NCI-H524 (cell line): ENCODE results near the gene BMP6.
"Not testable (repeated sequence)": the region's sequence is repeated elsewhere in the genome, so short reads cannot be mapped to it uniquely, and the experiment has no call there.

Experiments
- DNase-seq, 2 experiments: peaks; one replicate each; lab custom pipeline; 2025; lab: John Stamatoyannopoulos, UW

The BMP6 gene

DNA sequence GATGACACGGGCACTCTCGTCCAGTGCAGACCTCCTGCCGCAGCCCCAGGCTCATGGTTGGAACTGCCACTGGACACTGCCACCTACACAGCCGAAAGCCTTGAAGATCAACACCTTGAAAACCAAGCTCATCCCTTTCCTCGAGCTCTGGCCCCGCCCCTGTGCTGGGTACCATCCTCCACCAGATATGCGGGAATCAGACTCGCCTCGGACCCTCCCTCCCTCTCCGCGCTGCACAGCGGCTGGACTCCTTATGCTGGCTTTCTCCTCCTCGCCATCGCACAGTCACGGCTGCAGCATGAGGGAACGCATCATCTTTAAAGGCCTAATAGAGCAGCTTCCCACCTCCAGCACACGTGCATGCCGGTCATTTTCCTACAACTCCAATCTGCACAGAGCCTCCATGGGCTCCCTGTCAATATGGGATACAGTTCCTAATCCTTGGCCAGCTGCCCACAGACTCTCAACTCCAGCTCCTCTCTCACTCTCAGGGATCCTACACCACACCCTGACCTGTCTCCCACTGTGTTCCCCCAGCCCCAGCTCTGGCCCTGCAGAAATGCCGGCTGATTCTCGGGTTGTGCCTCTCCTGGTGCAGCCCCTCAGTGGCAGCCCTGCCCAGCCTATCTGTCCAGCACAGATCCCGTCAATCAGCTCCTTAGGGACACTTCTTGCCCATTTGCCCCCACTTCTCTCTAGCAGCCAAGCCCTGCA, 161.5 kb downstream of the BMP6 start:
- DNase-seq, result peak in 1 of 2 experiments; percentile 29

DNA sequence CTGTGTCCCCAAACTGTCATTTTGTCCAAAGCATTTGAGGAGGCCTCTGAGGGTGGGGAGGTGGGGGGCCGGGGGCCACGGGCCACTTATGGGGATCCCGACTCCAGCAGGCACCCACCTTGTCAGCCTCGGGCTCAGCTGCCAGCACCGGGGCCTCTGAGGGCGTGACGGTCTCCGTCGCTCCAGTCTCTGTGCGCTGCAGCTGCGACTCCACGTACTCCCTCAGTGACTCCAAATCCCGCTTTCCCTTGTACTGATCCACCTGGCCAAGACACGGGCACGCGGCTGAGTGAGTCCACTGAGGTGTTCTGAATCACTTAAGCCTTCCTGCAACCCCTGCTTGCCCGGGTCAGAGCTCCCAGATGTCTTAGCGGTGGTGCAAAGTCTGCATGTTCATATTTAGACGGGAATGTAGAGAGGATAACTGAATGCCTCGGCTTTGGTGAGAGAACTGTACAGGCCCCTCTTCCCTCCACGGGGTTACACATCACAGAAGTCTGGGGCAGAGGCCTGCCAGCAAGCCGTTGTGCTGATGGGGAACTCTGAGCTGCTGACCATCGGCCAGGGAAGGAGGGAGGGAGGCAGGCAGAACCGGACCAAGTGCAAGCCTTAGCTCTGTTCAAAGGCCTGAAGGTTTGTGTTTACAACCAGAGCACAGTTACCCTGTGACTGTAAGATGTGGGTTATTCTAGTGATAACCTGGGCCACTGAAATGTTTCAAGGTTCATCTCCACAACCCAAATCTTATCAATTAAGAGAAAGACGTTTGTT, 162.9 kb downstream of the BMP6 start:
- DNase-seq, result no peak

DNA sequence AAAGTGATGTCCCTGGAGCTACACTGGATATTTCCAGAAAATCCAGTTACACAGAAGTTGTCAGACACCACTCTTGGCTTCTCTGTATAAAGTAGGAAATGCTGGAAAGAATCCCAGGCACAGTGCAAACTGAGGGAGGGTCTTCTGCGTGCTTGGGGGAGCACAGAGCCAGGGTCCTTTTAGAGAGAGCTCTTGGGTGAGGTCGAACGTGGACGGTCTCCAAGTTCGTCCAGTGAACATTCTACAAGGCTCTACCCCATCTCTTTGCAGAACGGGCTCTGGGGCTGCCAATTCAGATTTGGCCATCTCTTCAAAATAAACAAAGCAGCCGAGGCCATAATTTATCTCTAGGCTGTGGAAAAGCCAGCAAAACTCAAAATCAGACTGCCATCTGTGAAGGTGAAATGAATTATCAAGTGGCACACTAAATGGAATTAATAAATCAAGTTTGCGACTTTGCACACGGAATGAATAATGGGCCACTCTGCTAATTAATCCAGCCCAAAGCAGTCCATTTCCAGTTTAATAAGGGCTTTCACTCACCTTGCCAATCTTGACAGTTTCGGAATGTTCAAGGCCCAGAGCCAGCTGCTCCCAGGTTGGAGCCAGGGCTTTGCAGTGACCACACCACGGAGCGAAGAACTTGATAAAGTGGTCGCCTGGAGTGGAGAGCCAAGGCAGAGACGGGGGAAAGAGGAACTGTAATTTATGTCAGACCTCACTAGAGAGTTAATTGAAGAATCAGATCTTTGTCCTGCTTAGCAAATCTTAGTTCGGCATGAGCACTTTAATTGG, 165.4 kb downstream of the BMP6 start:
- no peak for DNase-seq

DNA sequence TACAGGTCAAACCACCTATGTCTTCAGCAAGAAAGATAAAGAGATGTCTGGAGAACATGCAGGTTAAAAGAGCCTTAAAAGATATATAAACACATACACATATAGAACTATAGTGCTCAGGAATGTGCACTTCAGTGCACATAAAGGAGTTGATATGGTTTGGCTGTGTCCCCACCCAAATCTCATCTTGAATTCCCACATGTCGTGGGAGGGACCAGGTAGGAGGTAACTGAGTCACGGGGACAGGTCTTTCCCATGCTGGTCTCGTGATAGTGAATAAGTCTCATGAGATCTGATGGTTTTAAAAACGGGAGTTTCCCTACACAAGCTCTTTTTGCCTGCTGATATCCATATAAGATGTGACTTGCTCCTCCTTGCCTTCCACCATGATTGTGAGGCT, 166.5 kb downstream of the BMP6 start:
- not testable (repeated sequence) for DNase-seq

DNA sequence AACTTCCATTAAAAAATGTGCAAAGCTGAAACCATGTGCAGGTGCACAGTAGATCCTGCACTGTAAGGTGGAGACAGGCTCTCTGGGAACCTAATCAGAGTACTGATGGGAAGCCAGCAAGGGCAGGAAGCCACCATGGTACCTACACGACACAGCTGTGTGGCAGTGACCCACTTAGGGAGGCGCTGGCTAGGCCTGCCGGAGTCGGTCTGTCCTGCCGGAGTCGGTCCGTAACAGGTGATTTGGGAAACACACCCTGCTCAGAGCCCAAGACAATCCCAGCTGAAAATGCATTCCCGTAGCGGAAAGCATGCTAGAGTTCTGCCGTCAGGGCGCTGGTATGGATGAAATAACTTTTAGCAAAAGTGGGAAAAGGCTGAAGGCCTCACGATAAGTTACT, 167.4 kb downstream of the BMP6 start:
- DNase-seq, result no peak

DNA sequence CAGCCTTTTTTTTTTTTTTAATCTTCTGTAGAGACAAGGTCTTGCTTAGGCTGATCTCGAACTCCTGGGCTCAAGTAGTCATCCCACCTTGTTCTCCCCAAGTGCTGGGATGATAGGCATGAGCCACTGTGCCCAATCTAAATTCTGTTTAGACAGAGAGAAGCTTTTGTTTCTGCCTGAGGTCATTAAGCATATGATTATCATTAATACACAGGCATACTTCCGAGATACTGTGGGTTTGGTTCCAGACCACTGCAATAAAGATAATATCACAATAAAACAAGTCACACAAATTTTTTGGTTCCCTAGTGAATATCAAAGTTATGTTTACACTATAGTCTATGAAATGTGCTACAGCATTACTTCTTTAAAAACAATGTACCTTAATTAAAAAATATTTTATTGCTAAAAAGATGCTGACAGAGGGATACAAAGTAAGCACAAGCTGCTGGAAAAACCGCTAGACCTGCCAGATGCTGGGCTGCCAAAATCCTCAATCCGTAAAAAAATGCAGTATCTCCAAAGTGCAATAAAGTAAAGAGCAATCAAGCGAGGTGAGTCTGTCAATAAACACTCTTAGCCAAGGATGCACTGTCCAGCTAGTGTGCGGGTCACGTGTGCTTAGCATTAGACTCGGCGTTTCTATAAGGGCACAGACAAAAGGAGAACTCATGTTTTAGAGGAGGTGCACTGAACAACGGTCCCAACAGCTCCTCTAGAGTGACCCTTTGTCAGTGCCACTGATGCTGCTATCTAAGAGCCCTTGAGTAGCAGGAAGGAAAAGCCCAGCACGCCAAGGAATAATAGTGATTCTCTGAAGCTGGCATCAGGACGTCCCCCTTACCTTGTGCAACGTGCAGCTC, 168.6 kb downstream of the BMP6 start:
- DNase-seq, result no peak

DNA sequence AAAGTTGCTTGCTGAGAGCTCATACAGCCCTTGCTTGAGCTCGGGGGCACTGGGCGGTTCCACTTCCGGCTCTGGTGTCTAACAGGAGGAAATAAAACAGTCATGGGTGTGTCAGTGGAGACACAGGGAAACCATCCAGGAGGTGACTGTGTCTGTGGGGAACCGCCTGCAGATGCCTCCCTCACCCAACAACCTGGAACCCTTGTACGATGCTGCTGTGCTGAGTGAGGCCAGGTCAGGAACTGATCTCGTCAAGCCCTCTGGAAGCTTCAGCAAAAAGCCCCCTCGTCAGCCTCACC, 169.2 kb downstream of the BMP6 start:
- DNase-seq, result no peak

DNA sequence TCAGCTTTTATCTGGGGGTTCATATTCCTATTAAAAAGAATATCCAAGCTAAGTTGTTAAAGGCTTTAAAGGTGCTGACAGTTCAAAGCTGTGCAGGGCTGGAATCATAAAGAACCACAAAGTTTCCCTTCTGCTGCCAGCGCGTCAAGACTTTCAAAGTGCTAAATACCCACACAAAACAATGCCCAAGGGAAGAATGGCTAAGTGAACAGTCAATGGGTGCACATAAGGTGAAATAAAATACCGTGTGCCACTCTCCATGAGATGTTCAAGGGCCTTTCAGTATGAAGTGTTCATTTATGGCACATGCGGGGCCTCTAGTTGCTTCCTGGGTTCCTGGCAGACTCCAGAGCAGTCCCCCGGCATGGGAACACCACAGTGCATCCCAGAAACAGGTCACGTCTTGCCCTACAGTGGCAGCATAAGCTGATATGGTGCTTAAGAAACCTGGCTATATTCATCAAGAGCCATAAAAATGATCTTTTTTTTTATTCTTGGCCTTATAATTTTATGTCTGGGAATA, 170.6 kb downstream of the BMP6 start:
- no peak for DNase-seq

DNA sequence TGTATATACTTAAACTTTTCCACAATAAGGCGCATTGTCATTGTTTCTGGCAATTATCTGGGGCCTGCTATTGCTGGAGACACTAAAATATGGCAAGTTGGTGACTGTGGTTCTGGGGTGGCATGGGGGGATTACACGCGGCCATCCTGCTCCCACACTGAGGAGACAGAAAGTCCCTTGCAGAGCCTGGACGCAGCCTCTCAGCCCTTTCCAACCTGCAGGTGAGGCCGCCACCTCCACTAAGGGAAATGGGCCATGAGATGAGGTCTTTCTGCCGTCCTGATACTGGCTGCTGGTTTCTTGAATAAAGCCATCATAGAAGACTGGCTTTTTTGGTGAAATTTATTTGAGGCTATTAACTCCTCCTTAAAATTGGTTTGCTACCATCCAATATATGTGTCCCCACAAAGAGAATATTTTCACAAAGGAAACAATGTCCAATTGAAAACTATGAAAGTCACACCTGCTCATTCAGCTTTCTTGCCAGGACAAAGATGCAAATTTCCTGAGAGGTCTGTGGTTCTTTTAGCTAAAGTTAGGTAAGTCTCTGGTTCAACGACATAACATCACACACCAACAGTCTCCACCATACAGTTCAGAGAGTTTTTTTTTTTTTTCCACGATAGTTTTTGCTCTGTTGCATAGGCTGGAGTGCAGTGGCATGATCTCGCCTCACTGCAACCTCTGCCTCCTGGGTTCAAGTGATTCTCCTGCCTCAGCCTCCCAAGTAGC, 171.7 kb downstream of the BMP6 start:
- DNase-seq, result no peak

DNA sequence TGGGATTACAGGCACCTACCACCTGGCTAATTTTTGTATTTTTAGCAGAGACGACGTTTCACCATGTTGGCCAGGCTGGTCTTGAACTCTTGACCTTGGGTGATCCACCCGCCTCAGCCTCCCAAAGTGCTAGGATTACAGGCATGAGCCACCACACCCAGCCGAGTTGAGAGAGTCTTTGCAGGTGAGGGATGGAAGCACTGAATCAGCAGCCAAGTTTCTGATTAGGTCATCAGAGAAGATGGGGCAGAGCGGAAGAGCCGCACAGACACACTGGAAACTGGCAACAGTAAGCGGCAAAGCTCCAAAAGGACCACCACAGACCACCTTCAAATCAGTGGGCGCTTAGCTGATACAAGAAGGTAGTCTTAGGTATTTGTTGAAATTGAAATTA, 172.3 kb downstream of the BMP6 start:
- DNase-seq, result not testable (repeated sequence)

DNA sequence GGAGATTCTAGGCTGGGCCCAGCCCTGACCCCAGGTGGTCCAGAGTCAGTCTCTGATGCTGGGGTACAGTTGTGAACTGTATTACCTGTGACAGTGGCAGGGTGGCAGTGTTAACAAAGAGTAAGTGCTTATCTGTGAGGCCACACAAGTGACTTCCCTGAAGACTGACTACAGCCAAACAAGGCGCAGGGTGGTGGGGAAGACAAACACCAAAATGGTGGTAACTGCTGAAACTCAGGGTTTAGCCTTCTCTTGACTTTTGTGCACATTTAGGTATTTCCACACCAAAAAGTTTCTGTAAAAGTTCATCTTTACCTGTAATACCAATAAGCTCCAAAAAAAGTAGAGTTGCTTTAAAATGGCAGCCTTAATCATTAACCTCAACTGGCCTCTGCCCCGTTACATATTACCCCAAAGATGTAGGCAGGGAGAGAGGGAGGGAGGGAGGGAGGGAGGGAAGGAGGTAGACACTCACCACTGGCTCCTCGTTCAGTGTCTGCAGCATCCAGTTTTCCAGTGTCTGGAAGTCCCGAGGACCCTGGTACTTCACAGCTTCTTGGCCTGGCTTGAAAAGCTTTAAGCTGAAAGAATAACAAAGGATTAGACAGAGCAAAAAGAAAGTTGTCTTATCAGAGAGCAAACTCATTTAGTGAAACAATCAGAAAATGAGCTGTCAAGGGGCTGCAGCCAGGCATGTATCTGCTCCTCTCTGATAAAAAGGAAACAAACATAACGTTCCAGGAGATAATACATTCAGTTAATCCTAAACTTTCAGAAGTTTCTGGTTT, 173.4 kb downstream of the BMP6 start:
- DNase-seq, result no peak

DNA sequence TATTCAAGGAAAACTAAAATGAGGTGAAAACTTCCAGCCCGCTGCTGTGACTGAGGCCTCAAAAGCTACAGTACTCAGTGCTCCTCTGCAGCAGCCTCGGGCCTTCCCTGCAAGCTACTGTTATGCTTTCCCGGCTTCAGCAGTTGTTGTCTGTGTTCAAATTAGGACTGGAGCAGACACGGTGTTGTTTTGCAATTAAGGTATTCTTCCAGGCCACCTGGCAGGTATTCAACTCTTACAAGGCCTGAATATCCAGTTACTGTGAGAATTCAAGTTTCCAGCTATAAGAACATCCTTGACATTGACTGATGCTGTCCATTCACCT, 174.0 kb downstream of the BMP6 start:
- no peak for DNase-seq

DNA sequence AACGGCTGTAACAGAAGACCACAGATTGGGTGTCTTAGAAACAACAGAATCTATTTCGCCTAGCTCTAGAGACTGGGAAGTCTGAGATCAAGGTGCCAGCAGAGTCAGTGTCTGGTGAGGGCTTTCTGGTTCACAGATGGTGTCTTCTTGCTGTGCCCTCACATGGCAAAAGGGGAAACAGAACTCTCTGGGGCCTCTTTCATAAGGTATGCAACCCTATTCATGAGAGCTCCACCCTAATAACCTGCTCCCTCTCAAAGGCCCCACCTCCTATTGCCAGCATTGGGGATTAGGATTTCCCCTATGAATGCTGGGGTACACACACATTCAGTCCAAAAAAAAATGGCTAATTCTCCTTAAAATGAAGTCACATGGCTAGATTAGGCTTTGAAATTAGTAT, 174.7 kb downstream of the BMP6 start:
- DNase-seq, result no peak

DNA sequence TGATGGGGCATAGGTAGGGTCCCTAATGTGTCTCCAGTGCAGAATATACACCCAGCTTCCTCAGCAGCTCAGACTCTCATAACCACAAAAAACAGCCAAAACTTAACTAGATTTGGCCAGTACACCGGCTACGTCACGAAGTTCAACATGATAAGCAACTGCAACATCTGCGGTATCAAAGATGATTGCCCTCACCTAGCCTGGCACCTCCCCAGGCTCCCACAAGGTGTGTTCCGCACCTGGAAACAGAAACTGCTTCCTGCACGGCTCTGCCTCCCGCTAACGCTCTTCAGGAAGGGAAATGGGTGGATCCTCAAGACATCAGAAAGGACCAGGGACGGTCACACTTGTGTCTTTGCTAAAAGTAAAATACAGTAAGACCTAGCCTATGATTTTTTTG, 175.2 kb downstream of the BMP6 start:
- no peak for DNase-seq

DNA sequence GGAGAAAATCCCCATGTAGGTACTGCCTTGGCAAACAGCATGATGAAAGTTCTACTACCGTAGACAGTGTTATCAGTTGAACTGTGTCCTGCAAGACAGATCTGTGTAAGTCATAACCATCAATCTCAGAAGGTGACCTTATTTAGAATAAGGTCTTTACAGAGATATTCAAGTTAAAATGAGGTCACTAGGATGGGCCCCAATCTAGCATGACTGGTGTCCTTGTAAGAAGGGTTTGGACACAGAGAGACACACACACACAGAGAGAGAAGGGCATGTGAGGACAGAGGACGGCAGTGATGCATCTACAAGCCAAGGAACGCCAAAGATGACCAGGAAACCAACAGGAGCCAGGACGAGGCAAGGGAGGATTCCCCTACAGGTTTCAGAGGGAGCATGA, 175.9 kb downstream of the BMP6 start:
- no peak for DNase-seq

DNA sequence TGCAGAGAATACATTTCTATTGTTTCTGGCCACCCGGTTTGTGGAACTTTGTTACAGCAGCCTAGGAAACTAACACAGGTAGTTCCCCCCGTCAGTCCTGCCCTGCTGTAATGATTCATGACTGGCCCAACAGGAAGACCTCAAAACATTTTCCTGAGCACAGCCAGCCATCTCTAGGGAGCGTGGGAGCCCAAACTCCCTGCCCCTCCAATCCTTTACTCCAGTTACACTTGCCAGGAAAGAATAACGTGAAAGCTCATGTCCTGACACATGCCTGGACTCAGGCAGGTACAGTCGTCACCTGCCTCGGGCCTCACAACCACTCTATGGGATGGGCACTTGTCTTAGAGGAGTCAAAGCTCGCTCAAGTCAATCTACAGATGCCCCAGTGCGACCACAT, 176.3 kb downstream of the BMP6 start:
- DNase-seq, result no peak

DNA sequence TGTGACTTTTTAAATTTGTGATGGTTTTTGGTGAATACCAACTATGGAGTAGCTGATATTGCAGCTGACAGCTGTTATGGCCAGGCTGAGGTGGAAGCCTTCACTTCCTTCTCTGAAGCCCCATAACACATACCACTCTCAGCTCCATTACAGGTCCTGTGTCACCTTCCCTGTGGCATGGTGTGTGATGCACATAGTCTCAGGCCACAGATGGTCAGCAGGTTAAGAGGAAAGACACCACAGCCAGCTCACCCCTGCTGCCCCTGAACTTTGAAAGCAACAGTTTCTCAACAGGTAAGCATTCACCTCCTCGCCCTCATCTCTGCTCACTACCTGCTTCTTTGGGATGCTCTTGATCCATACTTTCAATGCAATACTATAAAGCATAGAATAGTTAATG, 177.0 kb downstream of the BMP6 start:
- DNase-seq, result no peak

DNA sequence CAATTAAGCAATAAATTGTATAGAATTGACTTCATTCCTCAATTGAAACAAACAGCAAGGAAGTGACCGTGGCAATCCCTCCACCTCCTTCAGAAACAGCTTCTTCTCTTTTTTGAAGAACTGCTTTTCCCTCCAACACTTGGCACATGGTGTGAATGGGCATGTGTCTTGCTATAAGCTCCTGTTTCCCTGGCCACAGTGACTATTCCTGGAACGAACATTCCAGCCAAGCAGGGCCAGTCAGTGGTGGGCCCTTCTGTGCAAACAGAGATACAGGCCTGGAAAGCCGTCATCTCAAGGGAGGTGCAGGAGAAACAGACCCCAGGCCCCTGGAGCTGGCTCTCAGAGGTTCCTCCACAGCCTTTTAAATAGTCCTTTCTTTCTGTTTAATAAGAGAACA, 177.8 kb downstream of the BMP6 start:
- no peak for DNase-seq

DNA sequence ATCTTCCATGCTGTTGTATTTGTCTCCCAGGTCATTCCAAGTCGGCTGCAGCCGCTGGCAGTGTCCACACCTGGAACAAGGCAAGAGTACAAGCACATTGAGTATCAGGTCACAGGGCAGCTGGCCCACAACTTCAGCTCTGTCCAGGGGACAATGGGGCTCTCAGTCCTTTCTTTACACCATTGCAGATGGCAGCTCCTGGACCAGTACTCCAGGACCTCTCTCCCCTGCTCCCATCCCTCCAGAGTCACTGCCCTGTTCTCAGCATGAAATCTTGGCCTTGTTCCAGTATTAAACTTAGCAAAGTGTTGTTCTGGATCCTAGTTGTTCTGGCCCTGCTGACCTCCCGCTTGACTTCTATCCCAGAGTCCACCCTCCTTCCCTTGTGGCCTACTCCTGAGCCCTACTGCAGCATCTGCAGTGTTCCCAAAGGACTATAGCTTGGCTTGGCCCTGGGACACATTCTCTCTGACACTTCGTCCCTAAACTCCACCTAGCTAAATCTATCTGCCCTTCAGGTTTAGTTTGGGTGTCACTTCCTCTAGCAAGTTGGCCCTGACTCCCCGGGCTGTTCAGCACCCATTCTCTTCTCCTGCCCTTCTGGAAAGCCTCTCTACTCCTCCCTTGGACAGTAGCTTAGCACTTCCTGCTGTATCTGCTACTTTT, 178.9 kb downstream of the BMP6 start:
- DNase-seq, result no peak

DNA sequence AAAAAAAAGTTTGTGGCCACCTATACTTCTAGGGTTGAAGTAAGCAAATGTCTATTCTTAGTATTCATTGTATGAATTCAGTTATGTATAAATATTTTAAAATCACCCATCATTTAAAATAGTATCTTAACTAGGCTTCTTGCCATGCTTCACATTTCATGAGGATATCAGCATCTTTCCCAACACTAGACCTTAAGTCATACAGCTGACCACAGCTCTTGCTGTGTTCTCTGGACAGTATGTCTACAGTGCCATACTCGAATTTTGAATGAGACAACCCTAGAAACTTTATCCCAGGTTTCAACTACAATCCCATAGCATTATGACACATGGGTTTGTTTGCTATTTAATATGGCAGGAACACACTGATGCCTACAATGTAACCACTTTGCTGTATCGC, 179.5 kb downstream of the BMP6 start:
- DNase-seq, result no peak
